K562 (cell line): ENCODE measurements around the gene APOL4. TPM values are rescaled to one million over a fixed set of nuclear protein-coding genes. Genes with fewer than 3 reads are reported as not detected.
A peak's percentile ranks its signal among the peaks of the same experiment; 100 is the strongest.

Experiments
- ARNT ChIP-seq, 2 experiments: fragments of 450-650 bp; IDR thresholded peaks; 2 replicates each; pipeline ENCODE4 v1.6.1; 2016; ENCODE audit warnings: mild to moderate bottlenecking in 1 of 2
- CAMTA2 ChIP-seq: fragments of 250-450 bp; sonication (Bioruptor Pico); conservative IDR thresholded peaks from 2 replicates; pipeline ENCODE4 v1.5.1; 2022
- CBFA2T2 ChIP-seq: fragments of 450-650 bp; conservative IDR thresholded peaks from 2 replicates; pipeline ENCODE4 v1.6.1; 2017; ENCODE audit warnings: mild to moderate bottlenecking
- GATAD2A ChIP-seq: fragments of 450-650 bp; IDR thresholded peaks from 2 replicates; pipeline ENCODE4 v1.6.1; 2017
- HOXB6 ChIP-seq: fragments of 250-450 bp; sonication (Bioruptor Pico); IDR thresholded peaks from 2 replicates; pipeline ENCODE4 v1.5.1; 2022; ENCODE audit warnings: mild to moderate bottlenecking, borderline replicate concordance
- KDM4B ChIP-seq, 2 experiments: fragments of 450-650 bp in 1 of 2; sonication (generic) in 1 of 2; IDR thresholded peaks; 2 replicates each; pipeline ENCODE4 v1.6.1; 2016 to 2017; ENCODE audit warnings: borderline replicate concordance in 2 of 2, antibody characterized with exemption in 1 of 2, low read depth in 1 of 2, mild to moderate bottlenecking in 1 of 2
- MTA2 ChIP-seq: fragments of 450-650 bp; IDR thresholded peaks from 2 replicates; pipeline ENCODE4 v1.6.1; 2016; ENCODE audit warnings: low read depth
- NCOA6 ChIP-seq: fragments of 450-650 bp; IDR thresholded peaks from 2 replicates; pipeline ENCODE4 v1.6.1; 2017; ENCODE audit warnings: mild to moderate bottlenecking
- SMAD2 ChIP-seq: fragments of 150-350 bp; IDR thresholded peaks from 2 replicates; pipeline ENCODE4 v1.6.1; 2014; ENCODE audit warnings: low read depth, mild to moderate bottlenecking, low read length
- YY1 ChIP-seq, 3 experiments: IDR thresholded peaks; 2 replicates each; pipeline ENCODE4 v1.6.1; 2011; ENCODE audit warnings: low read length in 2 of 3, mild to moderate bottlenecking in 2 of 3, moderate library complexity in 2 of 3, borderline replicate concordance in 1 of 3, control low read depth in 1 of 3, low read depth in 1 of 3; ENCODE audit not compliant: insufficient read depth in 3 of 3, insufficient replicate concordance in 2 of 3, control insufficient read depth in 1 of 3, insufficient read length in 1 of 3; ENCODE audit errors: extremely low read depth in 1 of 3
- ZNF224 ChIP-seq: sonication (generic); formaldehyde crosslinking; IDR thresholded peaks from 2 replicates; pipeline ENCODE4 v1.8.0; 2022; ENCODE audit warnings: mild to moderate bottlenecking, missing genetic modification reagents
- ZNF77 ChIP-seq: fragments of 250-450 bp; sonication (Bioruptor Pico); IDR thresholded peaks from 2 replicates; pipeline ENCODE4 v1.5.0; 2020
- polyA plus RNA-seq, 8 experiments: library from polyadenylated mRNA; depleted of rRNA in 4 of 8; stranded (reverse) in 5 of 8; unstranded in 3 of 8; fragments of >200 nt; fragmentation: Nextera tagmentation in 2 of 8; fragmentation: Illumina TruSeq in 1 of 8; extraction: Ambion mirVana in 2 of 8; extraction: Trizol in 1 of 8; gene quantifications; 2 replicates each; pipeline versions ENCODE4 v1.2.1 to v1.2.3, GENCODE V29; 2011 to 2014; ENCODE audit warnings: inconsistent platforms in 1 of 8, missing spikeins in 1 of 8
- total RNA-seq, 7 experiments: library from RNA; depleted of rRNA in 6 of 7; stranded (reverse); fragments of >200 nt in 6 of 7; fragmentation: Illumina TruSeq in 2 of 7; extraction: Trizol in 2 of 7; gene quantifications; 2 replicates each; pipeline versions ENCODE4 v1.2.1 to v1.2.3, GENCODE V29; 2011 to 2021; ENCODE audit warnings: low replicate concordance in 1 of 7
- TF ChIP-seq, protein P1 (sequence below): fragments of 450-650 bp; formaldehyde crosslinking; IDR thresholded peaks from 2 replicates; pipeline ENCODE4 v1.4.0; 2020; ENCODE audit warnings: mild to moderate bottlenecking, mixed read lengths
- TF ChIP-seq, protein P2 (sequence below): sonication (generic); formaldehyde crosslinking; IDR thresholded peaks from 2 replicates; pipeline ENCODE4 v1.8.0; 2022; ENCODE audit warnings: missing genetic modification reagents, mild to moderate bottlenecking, moderate library complexity, borderline replicate concordance
- TF ChIP-seq, protein P3 (sequence below): sonication (generic); IDR thresholded peaks from 2 replicates; pipeline ENCODE4 v1.6.1; 2016
- TF ChIP-seq, protein P4 (sequence below): sonication (generic); formaldehyde crosslinking; IDR thresholded peaks from 2 replicates; pipeline ENCODE4 v1.9.0; 2022; ENCODE audit warnings: mild to moderate bottlenecking, missing genetic modification reagents

Gene APOL4
- total and polyA plus RNA-seq, 9 of the 15 experiments (the other 6 are each of a cell fraction or from before 2014, with no cell fraction given) = 6.5 to 15.0 (median 9.8) TPM

DNA sequence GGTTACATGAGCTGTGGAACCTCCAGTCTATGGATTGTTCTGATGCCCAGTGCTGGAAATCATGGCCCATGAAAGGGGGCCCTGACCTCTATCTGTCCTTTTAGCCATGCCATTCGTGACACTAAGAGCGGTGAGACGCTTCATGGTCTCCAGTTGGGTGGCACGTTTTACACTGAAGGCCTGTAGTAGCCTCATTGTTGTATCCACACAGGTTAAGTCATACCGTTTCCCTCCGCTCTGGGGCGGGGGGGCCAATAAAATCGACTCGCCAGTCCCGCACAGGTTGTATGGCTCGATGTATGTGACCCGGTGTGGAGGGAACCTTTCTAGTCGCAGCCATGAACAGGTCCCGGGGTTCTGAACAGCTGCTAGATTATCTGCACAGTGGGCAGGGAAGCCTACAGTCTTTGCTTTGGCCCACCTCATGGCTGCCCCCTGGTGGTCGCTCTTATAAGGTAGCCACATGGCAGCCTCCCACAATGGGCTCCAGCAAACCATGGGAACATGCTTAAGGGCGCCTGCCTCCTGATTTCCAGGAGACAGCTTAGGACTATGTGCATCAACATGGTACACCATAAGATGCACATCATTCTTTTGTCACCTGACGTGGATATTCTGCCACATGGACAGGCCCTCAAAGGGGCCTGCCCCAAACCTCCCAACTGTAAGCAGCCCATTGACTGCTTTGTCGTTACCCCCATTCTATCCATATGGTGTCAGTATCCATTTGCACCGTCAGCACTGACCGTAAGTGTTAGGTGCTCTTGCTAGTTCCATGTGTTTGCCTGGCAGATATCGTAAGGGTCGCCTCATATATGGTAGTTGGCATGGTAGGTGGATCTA lies 21.4 kb downstream of the APOL4 start (continued):
- TF ChIP-seq, protein P1, sequence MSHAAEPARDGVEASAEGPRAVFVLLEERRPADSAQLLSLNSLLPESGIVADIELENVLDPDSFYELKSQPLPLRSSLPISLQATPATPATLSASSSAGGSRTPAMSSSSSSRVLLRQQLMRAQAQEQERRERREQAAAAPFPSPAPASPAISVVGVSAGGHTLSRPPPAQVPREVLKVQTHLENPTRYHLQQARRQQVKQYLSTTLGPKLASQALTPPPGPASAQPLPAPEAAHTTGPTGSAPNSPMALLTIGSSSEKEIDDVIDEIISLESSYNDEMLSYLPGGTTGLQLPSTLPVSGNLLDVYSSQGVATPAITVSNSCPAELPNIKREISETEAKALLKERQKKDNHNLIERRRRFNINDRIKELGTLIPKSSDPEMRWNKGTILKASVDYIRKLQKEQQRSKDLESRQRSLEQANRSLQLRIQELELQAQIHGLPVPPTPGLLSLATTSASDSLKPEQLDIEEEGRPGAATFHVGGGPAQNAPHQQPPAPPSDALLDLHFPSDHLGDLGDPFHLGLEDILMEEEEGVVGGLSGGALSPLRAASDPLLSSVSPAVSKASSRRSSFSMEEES = no peak
- TF ChIP-seq HOXB6 (CRISPR knock-in tag) (no peak), NCOA6 (no peak), CBFA2T2 (no peak), ARNT (IDR thresholded peaks at IDR 0.05) (no peak), YY1 (IDR thresholded peaks at IDR 0.05; ENCODE audit: borderline replicate concordance in 1 of 3, control insufficient read depth in 1 of 3, extremely low read depth in 1 of 3, insufficient read depth in 3 of 3, insufficient read length in 1 of 3, insufficient replicate concordance in 2 of 3, low read depth in 1 of 3, low read length in 2 of 3) (peak in 1 of 3 experiments; percentile 47), MTA2 (no peak), KDM4B (IDR thresholded peaks at IDR 0.05; ENCODE audit: borderline replicate concordance in 2 of 2, low read depth in 1 of 2) (no peak), GATAD2A (no peak), ZNF224 (no peak), SMAD2 (no peak), ZNF77 (CRISPR knock-in tag) (no peak), CAMTA2 (CRISPR knock-in tag) (no peak)
- TF ChIP-seq, protein P2, sequence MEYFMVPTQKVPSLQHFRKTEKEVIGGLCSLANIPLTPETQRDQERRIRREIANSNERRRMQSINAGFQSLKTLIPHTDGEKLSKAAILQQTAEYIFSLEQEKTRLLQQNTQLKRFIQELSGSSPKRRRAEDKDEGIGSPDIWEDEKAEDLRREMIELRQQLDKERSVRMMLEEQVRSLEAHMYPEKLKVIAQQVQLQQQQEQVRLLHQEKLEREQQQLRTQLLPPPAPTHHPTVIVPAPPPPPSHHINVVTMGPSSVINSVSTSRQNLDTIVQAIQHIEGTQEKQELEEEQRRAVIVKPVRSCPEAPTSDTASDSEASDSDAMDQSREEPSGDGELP (CRISPR knock-in tag) = peak; percentile 76; the same call in 1 of the 2 replicates
- TF ChIP-seq, protein P3, sequence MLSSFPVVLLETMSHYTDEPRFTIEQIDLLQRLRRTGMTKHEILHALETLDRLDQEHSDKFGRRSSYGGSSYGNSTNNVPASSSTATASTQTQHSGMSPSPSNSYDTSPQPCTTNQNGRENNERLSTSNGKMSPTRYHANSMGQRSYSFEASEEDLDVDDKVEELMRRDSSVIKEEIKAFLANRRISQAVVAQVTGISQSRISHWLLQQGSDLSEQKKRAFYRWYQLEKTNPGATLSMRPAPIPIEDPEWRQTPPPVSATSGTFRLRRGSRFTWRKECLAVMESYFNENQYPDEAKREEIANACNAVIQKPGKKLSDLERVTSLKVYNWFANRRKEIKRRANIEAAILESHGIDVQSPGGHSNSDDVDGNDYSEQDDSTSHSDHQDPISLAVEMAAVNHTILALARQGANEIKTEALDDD = no peak
- TF ChIP-seq, protein P4, sequence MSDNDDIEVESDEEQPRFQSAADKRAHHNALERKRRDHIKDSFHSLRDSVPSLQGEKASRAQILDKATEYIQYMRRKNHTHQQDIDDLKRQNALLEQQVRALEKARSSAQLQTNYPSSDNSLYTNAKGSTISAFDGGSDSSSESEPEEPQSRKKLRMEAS (CRISPR knock-in tag) = peak; percentile 55; the same call in 1 of the 2 replicates
